ENCODE measurements around the gene PRKAA1. TPM values are rescaled to one million over a fixed set of nuclear protein-coding genes. Genes with fewer than 3 reads are reported as not detected.
"Not testable (repeated sequence)": the region's sequence is repeated elsewhere in the genome, so short reads cannot be mapped to it uniquely, and the experiment has no call there.

Gene PRKAA1
- polyA plus RNA-seq, 1 donor from 2014 or later = 66.9 TPM

DNA sequence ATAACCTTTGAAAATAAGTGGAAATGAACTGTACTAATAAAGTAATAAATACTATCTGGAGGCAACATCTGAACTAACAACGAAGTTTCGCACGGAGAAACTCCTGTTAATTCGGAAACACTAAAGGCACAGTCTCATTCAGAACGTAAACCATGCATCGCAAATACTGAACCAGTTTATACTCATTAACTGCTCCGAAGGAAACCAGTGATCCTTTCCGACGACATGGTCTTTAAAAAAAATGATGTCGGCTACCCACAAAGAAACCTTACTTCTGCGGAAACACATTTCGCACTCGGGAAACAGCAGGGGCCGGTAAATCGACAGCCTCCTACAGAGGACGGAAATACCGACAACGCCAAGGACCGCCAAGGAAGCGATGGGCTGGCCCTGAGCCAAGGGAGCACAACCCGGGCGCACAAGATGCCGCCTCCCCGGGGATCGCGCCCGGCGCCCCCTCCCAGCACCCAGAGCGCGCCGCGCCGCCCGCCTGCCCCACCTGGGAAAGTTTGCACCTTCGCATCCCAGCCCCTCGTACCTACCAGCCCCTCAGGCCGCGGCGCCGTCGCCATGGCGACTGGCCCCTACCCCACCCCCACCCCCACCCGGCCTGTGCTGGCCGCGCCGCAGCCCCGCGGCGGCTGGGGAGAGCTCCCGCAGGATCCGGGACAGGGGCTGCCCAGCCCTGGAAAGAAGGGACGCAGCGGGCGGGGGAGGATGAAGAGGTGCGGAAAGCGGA is 732 bp downstream of the PRKAA1 start:
- Histone ChIP-seq H3K79me2 (replicated peaks; ENCODE audit: insufficient read depth, low read length) (peaks cover 41% of the 10 kb centered on the region), H3F3A (ENCODE audit: insufficient read depth, low read length, poor library complexity, severe bottlenecking) (peaks cover 3% of the 10 kb centered on the region), H3K36me3 (ENCODE audit: insufficient read depth, low read length) (no peaks in the 10 kb centered on the region), H2AFZ (ENCODE audit: low read depth, low read length) (peak overlapping the region; percentile 60), H3K27me3 (ENCODE audit: insufficient read depth, low read depth, low read length) (no peaks in the 10 kb centered on the region), H3K9ac (ENCODE audit: low read length) (peak overlapping the region; percentile 83), H4K20me1 (ENCODE audit: insufficient read depth) (no peaks in the 10 kb centered on the region), H3K9me3 (ENCODE audit: low read length) (no peaks in the 10 kb centered on the region), H3K4me2 (ENCODE audit: low read length) (peak overlapping the region; percentile 81), H3K4me3 (ENCODE audit: low read length) (peak overlapping the region; percentile 94), H3K9me2 (ENCODE audit: insufficient read depth, low read length) (no peaks in the 10 kb centered on the region), H3K27ac (ENCODE audit: low read length) (peak overlapping the region; percentile 78)
- TF ChIP-seq MXI1 (conservative IDR thresholded peaks at IDR 0.05; ENCODE audit: poor library complexity, severe bottlenecking) (peak; percentile 60), EP300 (conservative IDR thresholded peaks at IDR 0.05; ENCODE audit: poor library complexity, severe bottlenecking) (no peak)

DNA sequence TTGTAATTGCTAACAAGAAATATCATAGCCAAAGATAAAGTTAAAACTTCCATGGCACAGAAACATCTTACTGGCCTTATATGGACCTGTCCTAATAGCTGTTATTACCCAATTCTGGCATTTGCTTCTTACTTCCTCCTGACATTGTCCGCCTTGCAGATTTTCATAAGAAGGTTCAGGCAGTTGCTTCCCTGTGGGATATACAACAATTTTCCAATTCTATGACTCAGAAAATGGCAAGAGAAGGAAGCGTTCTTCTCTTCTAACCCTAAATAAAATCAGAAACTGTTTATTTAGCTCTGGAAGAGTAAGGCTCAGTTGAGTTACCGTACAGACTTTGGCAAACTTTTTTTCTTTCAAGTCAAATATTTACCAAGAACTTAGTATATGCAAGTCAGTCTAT is 1.7 kb downstream of the PRKAA1 start:
- peaks cover 51% of the 10 kb centered on the region for H3K79me2 ChIP-seq (replicated peaks; ENCODE audit: insufficient read depth, low read length)
- H3K36me3 ChIP-seq (ENCODE audit: insufficient read depth, low read length) = no peaks in the 10 kb centered on the region
- H3K27ac ChIP-seq (ENCODE audit: low read length) = no peak overlapping the region
- peaks cover 3% of the 10 kb centered on the region for H3F3A ChIP-seq (ENCODE audit: insufficient read depth, low read length, poor library complexity, severe bottlenecking)
- no peaks in the 10 kb centered on the region for H3K27me3 ChIP-seq (ENCODE audit: insufficient read depth, low read depth, low read length)
- peak overlapping the region; percentile 81 for H3K4me2 ChIP-seq (ENCODE audit: low read length)
- H4K20me1 ChIP-seq (ENCODE audit: insufficient read depth) = no peaks in the 10 kb centered on the region
- TF ChIP-seq MXI1 (conservative IDR thresholded peaks at IDR 0.05; ENCODE audit: poor library complexity, severe bottlenecking) (no peak), RAD21 (conservative IDR thresholded peaks at IDR 0.05) (no peak), CTCF (IDR thresholded peaks at IDR 0.05; ENCODE audit: poor library complexity, severe bottlenecking) (no peak), TAF1 (IDR thresholded peaks at IDR 0.05; ENCODE audit: low read depth) (no peak), EZH2 (IDR thresholded peaks at IDR 0.05; ENCODE audit: borderline replicate concordance, insufficient read depth, low read length, poor library complexity, severe bottlenecking) (no peak), POLR2AphosphoS5 (IDR thresholded peaks at IDR 0.05) (no peak), SMC3 (conservative IDR thresholded peaks at IDR 0.05; ENCODE audit: poor library complexity) (no peak), EP300 (conservative IDR thresholded peaks at IDR 0.05; ENCODE audit: poor library complexity, severe bottlenecking) (no peak)
- TF ChIP-seq, protein P1, sequence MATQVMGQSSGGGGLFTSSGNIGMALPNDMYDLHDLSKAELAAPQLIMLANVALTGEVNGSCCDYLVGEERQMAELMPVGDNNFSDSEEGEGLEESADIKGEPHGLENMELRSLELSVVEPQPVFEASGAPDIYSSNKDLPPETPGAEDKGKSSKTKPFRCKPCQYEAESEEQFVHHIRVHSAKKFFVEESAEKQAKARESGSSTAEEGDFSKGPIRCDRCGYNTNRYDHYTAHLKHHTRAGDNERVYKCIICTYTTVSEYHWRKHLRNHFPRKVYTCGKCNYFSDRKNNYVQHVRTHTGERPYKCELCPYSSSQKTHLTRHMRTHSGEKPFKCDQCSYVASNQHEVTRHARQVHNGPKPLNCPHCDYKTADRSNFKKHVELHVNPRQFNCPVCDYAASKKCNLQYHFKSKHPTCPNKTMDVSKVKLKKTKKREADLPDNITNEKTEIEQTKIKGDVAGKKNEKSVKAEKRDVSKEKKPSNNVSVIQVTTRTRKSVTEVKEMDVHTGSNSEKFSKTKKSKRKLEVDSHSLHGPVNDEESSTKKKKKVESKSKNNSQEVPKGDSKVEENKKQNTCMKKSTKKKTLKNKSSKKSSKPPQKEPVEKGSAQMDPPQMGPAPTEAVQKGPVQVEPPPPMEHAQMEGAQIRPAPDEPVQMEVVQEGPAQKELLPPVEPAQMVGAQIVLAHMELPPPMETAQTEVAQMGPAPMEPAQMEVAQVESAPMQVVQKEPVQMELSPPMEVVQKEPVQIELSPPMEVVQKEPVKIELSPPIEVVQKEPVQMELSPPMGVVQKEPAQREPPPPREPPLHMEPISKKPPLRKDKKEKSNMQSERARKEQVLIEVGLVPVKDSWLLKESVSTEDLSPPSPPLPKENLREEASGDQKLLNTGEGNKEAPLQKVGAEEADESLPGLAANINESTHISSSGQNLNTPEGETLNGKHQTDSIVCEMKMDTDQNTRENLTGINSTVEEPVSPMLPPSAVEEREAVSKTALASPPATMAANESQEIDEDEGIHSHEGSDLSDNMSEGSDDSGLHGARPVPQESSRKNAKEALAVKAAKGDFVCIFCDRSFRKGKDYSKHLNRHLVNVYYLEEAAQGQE (IDR thresholded peaks at IDR 0.05; ENCODE audit: borderline replicate concordance) = no peak
- no peaks in the 10 kb centered on the region for H3K9me3 ChIP-seq (ENCODE audit: low read length)
- no peak overlapping the region for H2AFZ ChIP-seq (ENCODE audit: low read depth, low read length)
- peak overlapping the region; percentile 94 for H3K4me3 ChIP-seq (ENCODE audit: low read length)
- no peak overlapping the region for H3K9ac ChIP-seq (ENCODE audit: low read length)
- no peaks in the 10 kb centered on the region for H3K9me2 ChIP-seq (ENCODE audit: insufficient read depth, low read length)

GRCh38 chr5:40794877-40795276 is 3.3 kb downstream of the PRKAA1 start:
- H3K9me3 ChIP-seq (ENCODE audit: low read length); H3K9ac ChIP-seq (ENCODE audit: low read length); H2AFZ ChIP-seq (ENCODE audit: low read depth, low read length); H3F3A ChIP-seq (ENCODE audit: insufficient read depth, low read length, poor library complexity, severe bottlenecking); H3K36me3 ChIP-seq (ENCODE audit: insufficient read depth, low read length); H3K9me2 ChIP-seq (ENCODE audit: insufficient read depth, low read length); H3K4me2 ChIP-seq (ENCODE audit: low read length); H3K4me3 ChIP-seq (ENCODE audit: low read length); H4K20me1 ChIP-seq (ENCODE audit: insufficient read depth); H3K27me3 ChIP-seq (ENCODE audit: insufficient read depth, low read depth, low read length); H3K27ac ChIP-seq (ENCODE audit: low read length): not testable (repeated sequence)
- peaks cover 63% of the 10 kb centered on the region for H3K79me2 ChIP-seq (replicated peaks; ENCODE audit: insufficient read depth, low read length)

DNA sequence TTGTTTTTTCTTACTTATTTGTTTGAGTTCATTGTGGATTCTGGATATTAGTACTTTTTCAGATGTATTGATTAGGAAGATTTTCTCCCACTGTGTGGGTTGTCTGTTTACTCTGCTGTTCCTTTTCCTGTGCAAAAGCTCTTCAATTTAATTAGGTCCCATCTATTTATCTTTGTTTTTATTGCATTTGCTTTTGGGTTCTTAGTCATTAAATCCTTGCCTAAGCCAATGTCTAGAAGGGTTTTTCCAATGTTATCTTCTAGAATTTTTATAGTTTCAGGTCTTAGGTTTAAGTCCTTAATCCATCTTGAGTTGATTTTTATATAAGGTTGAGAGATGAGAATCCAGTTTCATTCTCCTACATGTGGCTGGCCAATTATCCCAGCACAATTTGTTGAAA is 3.8 kb downstream of the PRKAA1 start:
- not testable (repeated sequence) for H3K9me3 ChIP-seq (ENCODE audit: low read length); H3K27ac ChIP-seq (ENCODE audit: low read length); H3K9ac ChIP-seq (ENCODE audit: low read length); H3K27me3 ChIP-seq (ENCODE audit: insufficient read depth, low read depth, low read length); H3K9me2 ChIP-seq (ENCODE audit: insufficient read depth, low read length); H3K4me2 ChIP-seq (ENCODE audit: low read length); H3F3A ChIP-seq (ENCODE audit: insufficient read depth, low read length, poor library complexity, severe bottlenecking); H2AFZ ChIP-seq (ENCODE audit: low read depth, low read length); H3K4me3 ChIP-seq (ENCODE audit: low read length); H3K36me3 ChIP-seq (ENCODE audit: insufficient read depth, low read length); H4K20me1 ChIP-seq (ENCODE audit: insufficient read depth)
- peaks cover 68% of the 10 kb centered on the region for H3K79me2 ChIP-seq (replicated peaks; ENCODE audit: insufficient read depth, low read length)

DNA sequence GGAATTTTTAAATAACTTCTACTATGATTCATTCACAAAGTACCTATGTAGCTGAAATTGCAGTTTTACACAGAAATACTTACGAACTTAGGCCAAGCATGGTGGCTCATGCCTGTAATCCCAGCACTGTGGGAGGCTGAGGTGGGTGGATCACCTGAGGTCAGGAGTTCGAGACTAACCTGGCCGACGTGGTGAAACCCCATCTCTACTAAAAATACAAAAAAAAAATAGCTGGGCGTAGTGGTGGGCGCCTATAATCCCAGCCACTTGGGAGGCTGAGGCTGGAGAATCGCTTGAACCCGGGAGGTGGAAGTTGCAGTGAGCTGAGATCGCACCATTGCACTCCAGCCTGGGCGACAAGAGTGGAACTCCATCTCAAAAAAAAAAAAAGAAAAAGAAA is 5.5 kb downstream of the PRKAA1 start:
- H3K27me3 ChIP-seq (ENCODE audit: insufficient read depth, low read depth, low read length); H3K27ac ChIP-seq (ENCODE audit: low read length); H2AFZ ChIP-seq (ENCODE audit: low read depth, low read length); H3K4me2 ChIP-seq (ENCODE audit: low read length); H3F3A ChIP-seq (ENCODE audit: insufficient read depth, low read length, poor library complexity, severe bottlenecking); H4K20me1 ChIP-seq (ENCODE audit: insufficient read depth); H3K9me2 ChIP-seq (ENCODE audit: insufficient read depth, low read length); H3K36me3 ChIP-seq (ENCODE audit: insufficient read depth, low read length); H3K9me3 ChIP-seq (ENCODE audit: low read length); H3K9ac ChIP-seq (ENCODE audit: low read length); H3K4me3 ChIP-seq (ENCODE audit: low read length): not testable (repeated sequence)
- H3K79me2 ChIP-seq (replicated peaks; ENCODE audit: insufficient read depth, low read length) = peaks cover 80% of the 10 kb centered on the region

Data from neural cell (in vitro differentiated cells).